IMR-90 (cell line): ENCODE data around the gene HYOU1.
"Not testable (repeated sequence)": the region's sequence is repeated elsewhere in the genome, so short reads cannot be mapped to it uniquely, and the experiment has no call there.

Experiments used
- MAFK ChIP-seq: IDR thresholded peaks from 2 replicates; pipeline ENCODE4 v1.6.1; 2012; ENCODE audit warnings: low read depth, low read length, improper control_type of control experiment
- POLR2A ChIP-seq: IDR thresholded peaks from 2 replicates; pipeline ENCODE4 v1.6.1; 2012; ENCODE audit warnings: mild to moderate bottlenecking, low read depth, low read length
- TF ChIP-seq, protein P1 (sequence below): conservative IDR thresholded peaks from 2 replicates; pipeline ENCODE4 v1.5.1; 2012; ENCODE audit warnings: mild to moderate bottlenecking, low read depth, low read length, improper control_type of control experiment

DNA sequence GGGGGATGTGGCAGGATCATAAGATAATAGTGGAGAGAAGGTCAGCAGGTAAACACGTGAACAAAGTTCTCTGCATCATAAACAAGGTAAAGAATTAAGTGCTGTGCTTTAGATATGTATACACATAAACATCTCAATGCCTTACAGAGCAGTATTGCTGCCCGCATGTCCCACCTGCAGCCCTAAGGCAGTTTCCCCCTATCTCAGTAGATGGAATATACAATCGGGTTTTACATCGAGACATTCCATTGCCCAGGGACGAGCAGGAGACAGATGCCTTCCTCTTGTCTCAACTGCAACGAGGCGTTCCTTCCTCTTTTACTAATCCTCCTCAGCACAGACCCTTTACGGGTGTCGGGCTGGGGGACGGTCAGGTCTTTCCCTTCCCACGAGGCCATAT lies 17.5 kb downstream of the HYOU1 start:
- not testable (repeated sequence) for TF ChIP-seq POLR2A, MAFK
- TF ChIP-seq, protein P1, sequence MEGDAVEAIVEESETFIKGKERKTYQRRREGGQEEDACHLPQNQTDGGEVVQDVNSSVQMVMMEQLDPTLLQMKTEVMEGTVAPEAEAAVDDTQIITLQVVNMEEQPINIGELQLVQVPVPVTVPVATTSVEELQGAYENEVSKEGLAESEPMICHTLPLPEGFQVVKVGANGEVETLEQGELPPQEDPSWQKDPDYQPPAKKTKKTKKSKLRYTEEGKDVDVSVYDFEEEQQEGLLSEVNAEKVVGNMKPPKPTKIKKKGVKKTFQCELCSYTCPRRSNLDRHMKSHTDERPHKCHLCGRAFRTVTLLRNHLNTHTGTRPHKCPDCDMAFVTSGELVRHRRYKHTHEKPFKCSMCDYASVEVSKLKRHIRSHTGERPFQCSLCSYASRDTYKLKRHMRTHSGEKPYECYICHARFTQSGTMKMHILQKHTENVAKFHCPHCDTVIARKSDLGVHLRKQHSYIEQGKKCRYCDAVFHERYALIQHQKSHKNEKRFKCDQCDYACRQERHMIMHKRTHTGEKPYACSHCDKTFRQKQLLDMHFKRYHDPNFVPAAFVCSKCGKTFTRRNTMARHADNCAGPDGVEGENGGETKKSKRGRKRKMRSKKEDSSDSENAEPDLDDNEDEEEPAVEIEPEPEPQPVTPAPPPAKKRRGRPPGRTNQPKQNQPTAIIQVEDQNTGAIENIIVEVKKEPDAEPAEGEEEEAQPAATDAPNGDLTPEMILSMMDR = not testable (repeated sequence)
